Measurements from ENCODE around the gene ACO2. TPM values are rescaled to one million over a fixed set of nuclear protein-coding genes. Genes with fewer than 3 reads are reported as not detected.

Gene ACO2
- total and polyA plus RNA-seq, 10 of the 15 experiments (the other 5 are each of a cell fraction or from before 2014, with no cell fraction given), result 21.4 to 214 (median 88.5) TPM

- TF ChIP-seq RAD21 (IDR thresholded peaks at IDR 0.05; ENCODE audit: insufficient read depth, low read depth, low read length) (peak; percentile 28; the same call in 1 of the 2 replicates), IKZF2 (IDR thresholded peaks at IDR 0.05) (0 out of 4 replicates have a peak, but pooled peaks of 1 of the 2 experiments have one; percentile 12), KDM1A (IDR thresholded peaks at IDR 0.05; ENCODE audit: borderline replicate concordance) (no peak), NR2C2 (IDR thresholded peaks at IDR 0.05; ENCODE audit: borderline replicate concordance, control insufficient read depth, insufficient read length, low read depth) (no peak), NR2F1 (conservative IDR thresholded peaks at IDR 0.05) (no peak), MAX (IDR thresholded peaks at IDR 0.05; ENCODE audit: low read depth, low read length) (peak; percentile 77; the same call in 1 of the 2 replicates), MXI1 (IDR thresholded peaks at IDR 0.05; ENCODE audit: low read depth, low read length) (peak; percentile 88), HCFC1 (IDR thresholded peaks at IDR 0.05; ENCODE audit: low read length) (peak; percentile 20; the same call in 1 of the 2 replicates), MYC (IDR thresholded peaks at IDR 0.05; ENCODE audit: insufficient read depth, insufficient read length, insufficient replicate concordance, low read length, severe bottlenecking) (peak; percentile 82), CTCF (IDR thresholded peaks at IDR 0.05 in 2 of 3, conservative IDR thresholded peaks at IDR 0.05 in 1 of 3; ENCODE audit: control insufficient read depth in 2 of 3, extremely low read depth in 1 of 3, insufficient read depth in 1 of 3, low read depth in 3 of 3, low read length in 3 of 3) (peak; percentile 61 to 86 (median 77)), BACH1 (IDR thresholded peaks at IDR 0.05; ENCODE audit: borderline replicate concordance) (peak; percentile 100), NRF1 (conservative IDR thresholded peaks at IDR 0.05; ENCODE audit: low read depth, low read length) (peak; percentile 79), USF2 (IDR thresholded peaks at IDR 0.05; ENCODE audit: borderline replicate concordance, low read depth, low read length) (0 out of 2 replicates have a peak, but pooled peaks have one; percentile 7)
Measured at GRCh38 chr22:41543854-41544670, 75.1 kb downstream of the ACO2 start, which contains the start of gene POLR3H (continued).

Data from GM12878 (cell line).